ENCODE data around the gene TLK2.
"Not testable (repeated sequence)": the region's sequence is repeated elsewhere in the genome, so short reads cannot be mapped to it uniquely, and the experiment has no call there.

The TLK2 gene

GRCh38 chr17:62601471-62601870 lies 122.8 kb downstream of the TLK2 start:
- DNase-seq (ENCODE audit: low read depth) = no peak

GRCh38 chr17:62603783-62604182 lies 125.2 kb downstream of the TLK2 start:
- not testable (repeated sequence) for DNase-seq (ENCODE audit: low read depth)

DNA sequence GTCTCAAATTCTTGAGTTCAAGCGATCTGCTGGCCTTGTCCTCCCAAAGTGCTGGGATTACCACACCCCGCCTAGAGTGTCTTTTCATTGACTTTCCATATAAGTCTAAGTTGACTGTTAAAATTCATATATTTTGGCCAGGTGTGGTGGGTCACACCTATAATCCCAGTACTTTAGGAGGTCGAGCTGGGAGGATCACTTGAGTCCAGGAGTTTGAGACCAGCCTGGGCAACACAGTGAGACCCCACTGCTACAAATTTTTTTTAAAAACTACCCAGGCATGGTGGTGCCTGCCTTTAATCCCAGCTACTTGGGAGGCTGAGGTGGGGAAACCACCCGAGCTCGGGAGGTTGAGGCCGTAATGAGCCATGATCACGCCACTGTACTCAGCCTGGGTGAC lies 127.0 kb downstream of the TLK2 start:
- DNase-seq (ENCODE audit: low read depth) = no peak

DNA sequence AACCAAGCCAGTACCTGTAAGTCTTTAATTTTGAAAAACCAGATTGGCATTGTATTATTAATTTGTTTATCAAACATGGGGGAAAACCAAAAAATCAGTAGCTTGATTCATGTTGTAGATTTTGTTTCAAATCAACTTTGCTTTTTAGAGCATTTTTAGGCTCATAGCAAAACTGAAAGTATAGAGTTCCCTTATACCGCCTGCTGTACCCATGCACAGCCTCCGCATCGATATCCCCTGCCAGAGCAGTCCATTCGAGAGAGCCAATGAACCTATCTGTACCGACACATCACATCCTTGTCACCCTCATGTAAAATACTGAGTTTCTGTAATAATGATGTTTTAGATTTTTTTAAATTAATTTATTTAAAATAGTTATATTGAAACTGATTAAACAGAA lies 132.7 kb downstream of the TLK2 start:
- no peak for DNase-seq (ENCODE audit: low read depth)

- no peak for DNase-seq (ENCODE audit: low read depth)
Observed at GRCh38 chr17:62611728-62612127, 133.1 kb downstream of the TLK2 start.

GRCh38 chr17:62612289-62612688 lies 133.7 kb downstream of the TLK2 start:
- DNase-seq (ENCODE audit: low read depth) = not testable (repeated sequence)

DNA sequence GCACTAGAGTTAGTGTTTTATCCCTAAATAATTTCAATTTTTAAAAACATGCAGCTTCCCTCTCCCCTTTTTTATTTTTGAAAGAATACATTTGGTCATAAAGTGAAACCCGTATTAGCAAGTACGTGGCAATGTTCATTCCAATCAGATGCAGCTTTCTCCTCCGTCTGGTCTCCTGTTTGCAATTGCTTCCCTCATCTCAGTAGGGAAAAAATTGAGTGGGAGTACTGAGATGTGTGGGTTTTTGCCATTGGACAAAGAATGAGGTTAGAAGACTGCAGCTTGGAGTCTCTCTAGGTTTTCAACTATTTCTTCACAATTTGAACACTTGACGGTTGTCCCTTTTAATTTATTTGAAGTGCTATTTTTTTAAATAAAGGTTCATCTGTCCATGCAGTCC lies 134.5 kb downstream of the TLK2 start:
- not testable (repeated sequence) for DNase-seq (ENCODE audit: low read depth)

DNA sequence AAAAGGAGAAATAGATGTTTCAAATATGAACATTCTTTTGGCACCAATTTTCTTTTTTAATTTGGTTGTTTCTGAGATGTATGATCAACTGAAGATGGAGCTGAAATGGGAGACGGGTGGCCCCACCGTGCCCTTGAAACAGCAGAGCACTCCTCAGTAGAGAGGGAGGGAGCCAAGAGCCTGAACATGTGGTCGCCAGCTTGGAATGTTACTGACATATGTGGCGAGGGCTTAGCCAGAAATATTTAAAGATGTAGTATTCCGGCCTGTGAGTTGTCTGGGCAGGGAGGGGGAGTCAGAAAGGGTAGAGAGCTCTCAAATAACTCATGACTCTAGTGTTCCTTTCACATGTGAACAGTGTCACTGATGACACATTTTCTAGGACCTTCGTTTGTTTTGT lies 135.5 kb downstream of the TLK2 start:
- DNase-seq (ENCODE audit: low read depth) = no peak

DNA sequence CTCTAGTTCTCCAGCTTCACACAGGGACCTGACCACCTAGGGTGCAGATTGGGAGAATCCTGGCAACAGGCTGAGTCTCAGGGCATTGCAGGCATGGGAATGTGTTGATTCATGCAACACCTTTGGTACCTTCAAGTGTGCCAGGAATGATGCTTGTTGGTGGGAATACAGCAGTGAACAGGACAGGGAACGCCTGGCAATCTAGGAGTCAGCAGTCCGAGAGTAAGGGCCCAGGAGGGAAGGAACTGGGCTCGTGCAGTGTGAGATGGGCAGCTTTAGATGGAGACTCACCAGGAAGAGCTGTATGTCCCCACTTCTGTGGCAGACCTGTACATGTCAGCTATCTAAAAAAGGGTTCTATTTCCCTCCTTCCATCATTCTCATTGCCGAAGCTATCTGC lies 136.9 kb downstream of the TLK2 start:
- no peak for DNase-seq (ENCODE audit: low read depth)

DNA sequence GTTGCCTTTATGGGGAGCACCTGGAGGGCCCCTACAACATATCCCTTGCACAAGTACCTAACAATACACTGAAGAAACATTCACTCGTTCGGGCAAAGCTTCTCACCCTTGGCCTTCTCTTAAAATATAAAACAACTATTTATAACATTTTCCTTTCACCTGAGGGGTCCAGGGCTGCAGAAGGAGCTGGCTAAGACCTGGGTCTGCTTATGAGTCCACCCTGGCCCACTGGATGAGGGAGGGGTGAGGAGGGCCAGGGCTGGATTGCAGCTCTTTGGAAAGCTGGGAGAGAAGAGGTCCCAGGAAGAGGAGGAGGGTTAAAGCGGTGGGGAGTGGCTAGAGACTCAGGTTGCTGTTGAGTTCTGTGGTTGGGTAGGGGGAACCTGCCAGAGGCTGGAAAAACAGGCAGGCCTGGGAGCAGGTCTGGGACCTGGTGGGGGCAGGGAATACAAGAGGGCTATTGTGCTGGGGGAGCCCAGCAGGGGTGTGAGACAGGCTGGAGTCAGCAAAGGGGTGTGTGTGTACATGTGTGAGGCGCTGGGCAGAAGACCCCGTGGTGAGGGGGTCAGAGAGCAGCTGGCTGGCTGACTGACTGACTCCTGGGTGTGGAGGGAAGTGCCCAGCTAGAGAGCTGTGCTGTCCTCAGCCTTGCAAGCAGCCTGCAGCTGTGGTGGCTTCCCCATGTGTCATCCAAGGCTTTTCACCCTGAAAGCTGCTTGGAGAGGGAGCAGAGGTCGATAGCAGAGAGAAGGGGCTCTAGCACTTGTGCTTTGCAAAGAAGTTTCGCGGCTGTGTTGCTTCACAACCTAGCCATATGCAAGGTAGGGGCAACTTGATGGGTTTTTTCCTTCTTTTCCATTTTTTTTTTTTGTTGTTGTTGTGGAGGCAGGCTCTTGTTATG lies 138.6 kb downstream of the TLK2 start:
- DNase-seq (ENCODE audit: low read depth) = no peak

DNA sequence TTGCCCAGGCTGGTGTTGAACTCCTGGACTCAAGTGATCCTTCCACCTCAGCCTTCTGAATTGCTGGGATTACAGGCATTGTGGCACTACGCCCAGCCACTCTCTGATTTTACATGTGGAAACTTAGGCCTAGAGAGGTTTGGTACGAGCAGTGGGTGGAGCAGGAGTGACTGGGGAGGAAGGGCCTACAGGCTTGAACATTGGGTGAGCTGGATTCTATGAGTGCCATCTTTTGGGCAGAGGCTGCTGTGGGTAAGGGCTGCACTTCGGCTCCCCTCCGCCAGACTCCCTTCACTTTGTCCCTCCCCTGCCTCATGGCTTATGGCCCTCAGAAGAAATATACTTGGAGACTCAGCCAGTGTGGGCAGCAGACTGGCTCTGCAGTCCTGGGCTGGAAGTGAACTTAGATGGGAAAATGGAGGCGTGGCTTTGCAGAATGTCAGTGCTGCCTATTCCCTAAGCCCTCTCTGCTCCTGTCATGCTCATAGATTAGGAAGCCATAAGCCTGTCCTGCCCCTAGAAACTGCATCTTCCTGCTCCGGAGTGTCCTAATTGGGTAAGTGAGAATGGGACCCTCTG lies 139.4 kb downstream of the TLK2 start:
- no peak for DNase-seq (ENCODE audit: low read depth)

DNA sequence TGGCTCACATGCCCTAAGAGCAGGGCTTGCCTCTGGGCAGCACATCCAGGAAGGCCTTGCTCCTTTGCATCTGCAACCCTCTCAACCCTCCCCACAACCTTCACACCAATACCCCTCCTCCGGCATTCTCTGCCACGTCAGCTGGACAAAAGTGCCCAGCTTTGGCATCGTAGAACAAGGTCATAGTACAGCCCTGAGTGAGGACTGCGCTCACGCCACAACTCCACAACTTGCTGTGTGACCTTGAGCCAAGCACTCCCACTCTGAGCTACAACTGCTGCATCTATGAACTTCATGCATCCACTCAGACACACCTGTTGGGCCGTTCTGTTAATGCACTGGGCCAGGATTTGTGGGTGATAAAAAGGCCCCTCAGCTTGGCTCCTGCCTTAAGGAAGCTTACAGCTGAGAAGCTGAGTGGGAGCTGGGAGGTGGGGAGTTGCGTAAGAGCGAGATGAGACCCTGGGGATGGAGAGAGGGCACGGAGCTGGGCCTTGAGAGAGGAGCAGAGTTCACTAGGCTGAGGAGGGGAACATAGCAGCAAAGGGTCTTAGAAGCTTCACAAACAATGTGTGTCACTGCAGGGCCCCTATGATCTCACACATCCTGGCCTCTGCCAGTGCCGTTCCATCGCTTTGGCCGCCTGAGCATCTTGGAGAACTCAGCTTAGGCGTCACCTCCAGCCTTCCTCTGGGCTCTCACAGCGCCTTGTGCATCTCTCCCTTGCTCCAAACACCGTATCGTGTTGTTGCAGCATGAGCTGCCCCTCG lies 140.2 kb downstream of the TLK2 start:
- DNase-seq (ENCODE audit: low read depth) = no peak

- no peak for DNase-seq (ENCODE audit: low read depth)
Observed at GRCh38 chr17:62619417-62620155, 141.0 kb downstream of the TLK2 start.

GRCh38 chr17:62621223-62621622 lies 142.6 kb downstream of the TLK2 start:
- no peak for DNase-seq (ENCODE audit: low read depth)

DNA sequence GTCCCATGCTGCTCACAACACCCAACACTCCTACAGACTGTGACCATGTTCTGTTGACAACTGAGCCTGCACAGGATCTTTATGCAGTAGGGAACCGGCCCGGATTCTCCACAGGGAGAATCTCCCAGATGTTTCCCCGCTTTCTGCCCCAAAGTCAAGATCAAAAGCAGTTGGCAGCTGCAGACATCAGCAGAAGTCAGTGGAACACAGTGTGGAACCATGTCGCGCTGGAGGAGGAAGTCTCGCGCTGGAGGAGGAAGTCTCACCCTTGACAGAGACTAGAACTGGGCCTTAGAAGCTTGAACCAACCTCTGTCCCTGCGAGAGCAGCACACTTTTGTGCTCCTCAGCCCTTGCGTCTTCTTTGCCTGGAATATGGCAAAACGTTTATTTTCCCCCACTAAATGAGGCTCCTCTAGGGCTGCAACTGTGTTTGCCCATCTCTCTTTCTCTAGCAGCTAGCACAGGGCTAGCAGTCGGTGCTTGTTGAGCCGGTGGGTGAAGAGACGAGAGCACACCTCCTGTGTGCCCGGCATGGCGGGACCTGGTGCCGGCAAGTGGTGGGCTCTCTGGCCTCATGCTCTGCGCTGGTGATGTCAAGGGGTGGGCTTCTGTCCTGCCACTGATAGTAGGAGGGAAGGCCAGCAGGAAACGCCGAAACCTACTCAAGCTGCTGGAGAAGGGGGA lies 146.7 kb downstream of the TLK2 start:
- DNase-seq (ENCODE audit: low read depth) = no peak

DNA sequence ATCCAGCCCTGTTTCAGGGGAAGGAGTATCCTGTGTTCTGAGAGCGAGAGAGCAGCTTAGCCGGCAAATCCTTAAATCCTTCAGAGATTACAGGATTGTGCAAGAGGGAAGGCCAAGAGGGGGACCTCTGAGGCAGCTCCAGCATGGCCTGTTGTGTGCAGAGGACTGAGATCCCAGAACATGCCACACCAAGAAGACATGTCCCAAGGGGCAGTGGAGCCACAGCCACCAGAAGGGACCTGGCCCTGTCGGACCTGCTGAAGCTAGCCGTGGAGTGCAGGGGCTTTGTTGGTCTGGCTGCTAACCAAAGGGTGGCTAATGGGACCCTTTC lies 147.2 kb downstream of the TLK2 start:
- no peak for DNase-seq (ENCODE audit: low read depth)

DNA sequence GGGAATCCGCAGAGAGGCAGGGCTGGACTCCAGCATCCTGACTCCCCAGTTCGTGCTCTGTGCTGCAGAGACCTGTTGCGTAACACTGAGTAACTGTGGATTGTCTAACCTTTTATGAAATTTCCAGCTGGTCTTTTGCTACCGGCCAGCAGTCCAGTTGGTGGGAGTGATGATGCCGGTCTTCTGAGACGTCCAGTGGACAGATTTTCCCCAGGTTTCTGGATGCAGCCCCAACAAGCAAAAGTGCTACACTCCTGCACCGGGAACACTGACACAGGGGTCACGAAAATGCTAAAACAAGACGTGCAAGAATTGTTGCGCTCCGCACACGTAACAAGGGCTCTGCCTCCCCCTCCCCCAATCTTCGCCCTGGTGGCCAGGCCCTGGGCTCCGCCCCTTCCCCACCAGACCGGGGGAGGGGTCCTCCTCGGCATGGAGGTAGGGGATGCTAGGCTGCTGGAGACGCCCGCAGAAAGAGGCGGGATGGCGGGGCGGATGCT lies 148.1 kb downstream of the TLK2 start:
- DNase-seq (ENCODE audit: low read depth) = no peak

- DNase-seq (ENCODE audit: low read depth) = peak; percentile 35
Observed at GRCh38 chr17:62627219-62627903, 148.7 kb downstream of the TLK2 start, which contains the start of gene MRC2. TSS of gene MRC2 (plus strand) at chr17:62627670. CDS start at chr17:62627803, 133 bp downstream.

DNA sequence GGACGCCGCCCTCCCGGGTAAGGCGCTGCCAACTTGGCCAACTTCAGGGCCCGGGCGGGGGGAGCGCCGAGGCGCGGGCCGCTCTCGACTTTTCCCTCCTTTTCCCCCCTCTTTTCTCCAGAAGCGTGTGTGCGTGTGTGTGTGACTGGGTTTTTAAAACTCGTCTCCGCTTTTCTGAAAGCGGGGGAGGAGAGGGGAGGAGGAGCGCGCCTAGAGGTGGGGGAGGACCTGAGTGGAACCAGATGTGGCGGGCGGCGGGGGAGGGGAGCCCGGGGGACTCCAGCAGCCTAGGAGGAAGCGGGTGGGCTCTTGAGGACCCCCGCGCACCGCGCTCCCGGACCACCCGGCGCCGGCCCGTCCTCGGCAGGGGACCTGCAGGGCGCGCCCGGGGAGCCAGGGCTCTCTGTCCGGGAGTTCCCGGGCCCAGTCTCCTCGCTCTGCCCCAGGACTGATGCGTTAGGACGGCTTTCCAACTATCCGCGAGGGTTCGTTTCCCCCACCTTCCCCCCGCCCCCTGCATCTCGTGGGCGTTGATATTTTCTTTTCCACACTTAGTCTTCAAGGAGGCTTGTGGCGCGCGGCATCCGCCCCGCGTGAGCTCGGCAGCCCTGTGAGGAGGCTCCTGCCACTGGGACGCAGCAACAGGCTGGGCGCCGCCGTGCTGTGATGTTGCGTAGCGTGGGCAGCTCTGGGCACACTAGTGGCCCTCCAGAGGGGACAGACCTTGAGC lies 149.4 kb downstream of the TLK2 start:
- DNase-seq (ENCODE audit: low read depth) = peak; percentile 20
